Fibroblast of lung (primary cell): ENCODE results near the gene CHRM4. TPM values are rescaled to one million over a fixed set of nuclear protein-coding genes. Genes with fewer than 3 reads are reported as not detected.

Source experiments
- DNase-seq, 2 donors: peaks; one replicate each; pipeline versions ENCODE4 v3.0.0 to v3.0.0-alpha.2; 2010; ENCODE audit warnings: low read depth in 2 of 2
- H2AFZ ChIP-seq: 2 replicates; pipeline ENCODE4 v1.5.1; 2012; ENCODE audit warnings: low read length, control low read depth, inconsistent platforms
- H3K27ac ChIP-seq: 2 replicates; pipeline ENCODE4 v1.5.1; 2011; ENCODE audit warnings: low read length, control low read depth; ENCODE audit not compliant: insufficient read depth
- H3K27me3 ChIP-seq: 2 replicates; pipeline ENCODE4 v1.5.1; 2011; ENCODE audit warnings: mild to moderate bottlenecking, low read length; ENCODE audit not compliant: control insufficient read depth, insufficient read depth
- H3K36me3 ChIP-seq: 2 replicates; pipeline ENCODE4 v1.5.1; 2011; ENCODE audit warnings: low read length; ENCODE audit not compliant: control insufficient read depth, insufficient read depth
- H3K4me1 ChIP-seq: 2 replicates; pipeline ENCODE4 v1.5.1; 2011; ENCODE audit warnings: low read length; ENCODE audit not compliant: control insufficient read depth, insufficient read depth; ENCODE audit errors: extremely low read depth
- H3K4me2 ChIP-seq: 2 replicates; pipeline ENCODE4 v1.5.1; 2011; ENCODE audit warnings: low read length, control low read depth; ENCODE audit not compliant: insufficient read depth; ENCODE audit errors: extremely low read depth
- H3K4me3 ChIP-seq, 4 experiments: fragments of 200-600 bp in 1 of 4; sonication (generic) in 1 of 4; replicated peaks in 1 of 4; 2 replicates each; pipeline ENCODE4 v1.5.1; 2011 to 2016; ENCODE audit warnings: low read length in 4 of 4, low read depth in 3 of 4, mild to moderate bottlenecking in 3 of 4, control low read depth in 2 of 4, inconsistent platforms in 1 of 4, mixed read lengths in 1 of 4; ENCODE audit not compliant: insufficient read depth in 1 of 4; ENCODE audit errors: control extremely low read depth in 1 of 4
- H3K79me2 ChIP-seq: 2 replicates; pipeline ENCODE4 v1.5.1; 2012; ENCODE audit warnings: mild to moderate bottlenecking, low read length, inconsistent platforms; ENCODE audit not compliant: control insufficient read depth, insufficient read depth
- H3K9ac ChIP-seq: 2 replicates; pipeline ENCODE4 v1.5.1; 2011; ENCODE audit warnings: mild to moderate bottlenecking, low read length, control low read depth; ENCODE audit not compliant: insufficient read depth
- H3K9me3 ChIP-seq: 2 replicates; pipeline ENCODE4 v1.5.1; 2012; ENCODE audit warnings: low read depth, low read length; ENCODE audit not compliant: control insufficient read depth, insufficient read depth
- H4K20me1 ChIP-seq: 2 replicates; pipeline ENCODE4 v1.5.1; 2011; ENCODE audit warnings: low read length; ENCODE audit not compliant: control insufficient read depth, insufficient read depth; ENCODE audit errors: extremely low read depth
- CTCF ChIP-seq, 2 donors: IDR thresholded peaks in 1 of 2; conservative IDR thresholded peaks in 1 of 2; 1 replicate in 1 of 2; 2 replicates in 1 of 2; pipeline ENCODE4 v1.5.1; 2011 to 2012; ENCODE audit warnings: low read length in 2 of 2, control low read depth in 1 of 2, inconsistent platforms in 1 of 2, low read depth in 1 of 2, mild to moderate bottlenecking in 1 of 2
- EZH2 ChIP-seq: IDR thresholded peaks from 2 replicates; pipeline ENCODE4 v1.5.1; 2012; ENCODE audit warnings: low read length, control low read depth, mild to moderate bottlenecking; ENCODE audit errors: missing control alignments
- polyA plus RNA-seq, 2 donors: library from polyadenylated mRNA; depleted of rRNA in 1 of 2; stranded (reverse) in 1 of 2; unstranded in 1 of 2; fragments of >200 nt; gene quantifications; 2 replicates each; pipeline ENCODE4 v1.2.1, GENCODE V29; 2011 to 2012; ENCODE audit warnings: missing spikeins in 1 of 2
- total RNA-seq: library from RNA; depleted of rRNA; stranded (reverse); fragments of >200 nt; gene quantifications from 2 replicates; pipeline ENCODE4 v1.2.1, GENCODE V29; 2014

CHRM4 gene
- total and polyA plus RNA-seq, 2 donors (not counting 1 experiment from before 2014, with no cell fraction given), result 0.05 TPM; not detected in 1

- Histone ChIP-seq H3K36me3 (peaks cover 6% of the 10 kb centered on the region), H3K27me3 (no peaks in the 10 kb centered on the region), H3K27ac (no peak overlapping the region), H2AFZ (no peak overlapping the region), H3K9me3 (no peaks in the 10 kb centered on the region), H3K4me1 (peaks cover 18% of the 10 kb centered on the region), H3K4me3 (no peak overlapping the region), H3K4me2 (no peak overlapping the region), H3K79me2 (peaks cover 9% of the 10 kb centered on the region), H3K9ac (no peak overlapping the region), H4K20me1 (no peaks in the 10 kb centered on the region)
- no peak for TF ChIP-seq EZH2
- TF ChIP-seq CTCF (conservative IDR thresholded peaks at IDR 0.05 in 1 of 2, IDR thresholded peaks at IDR 0.05 in 1 of 2; ENCODE audit: low read depth in 1 of 2, low read length in 2 of 2), result peak; percentile 60 to 85
- peak; percentile 26 to 61 for DNase-seq
Measured at GRCh38 chr11:46367244-46367915, 24.2 kb downstream of the CHRM4 start.

- TF ChIP-seq CTCF (conservative IDR thresholded peaks at IDR 0.05 in 1 of 2, IDR thresholded peaks at IDR 0.05 in 1 of 2; ENCODE audit: low read depth in 1 of 2, low read length in 2 of 2) (no peak), EZH2 (no peak)
- H3K4me3 ChIP-seq, result no peak overlapping the region
- peaks cover 6% of the 10 kb centered on the region for H3K36me3 ChIP-seq
- DNase-seq, result no peak
- H3K9ac ChIP-seq, result no peak overlapping the region
- H3K4me1 ChIP-seq, result peaks cover 24% of the 10 kb centered on the region
- H3K27ac ChIP-seq, result no peak overlapping the region
- H3K79me2 ChIP-seq, result peaks cover 15% of the 10 kb centered on the region
- H3K9me3 ChIP-seq, result no peaks in the 10 kb centered on the region
- no peak overlapping the region for H2AFZ ChIP-seq
- H3K27me3 ChIP-seq, result no peaks in the 10 kb centered on the region
- no peak overlapping the region for H3K4me2 ChIP-seq
- H4K20me1 ChIP-seq, result no peaks in the 10 kb centered on the region
Measured at GRCh38 chr11:46366661-46367161, 24.9 kb downstream of the CHRM4 start.

- Histone ChIP-seq H3K27me3 (no peaks in the 10 kb centered on the region), H3K4me2 (no peak overlapping the region), H4K20me1 (no peaks in the 10 kb centered on the region), H3K79me2 (peaks cover 15% of the 10 kb centered on the region), H2AFZ (no peak overlapping the region), H3K4me3 (no peak overlapping the region), H3K27ac (no peak overlapping the region), H3K9me3 (no peaks in the 10 kb centered on the region), H3K9ac (no peak overlapping the region), H3K4me1 (peaks cover 24% of the 10 kb centered on the region), H3K36me3 (peaks cover 4% of the 10 kb centered on the region)
- TF ChIP-seq CTCF (conservative IDR thresholded peaks at IDR 0.05 in 1 of 2, IDR thresholded peaks at IDR 0.05 in 1 of 2; ENCODE audit: low read depth in 1 of 2, low read length in 2 of 2) (no peak), EZH2 (no peak)
- DNase-seq, result no peak
Measured at GRCh38 chr11:46366260-46366659, 25.3 kb downstream of the CHRM4 start.
